Endodermal cell (in vitro differentiated cells): Measurements from ENCODE around the gene COPS4. TPM values are rescaled to one million over a fixed set of nuclear protein-coding genes. Genes with fewer than 3 reads are reported as not detected.
"Not testable (repeated sequence)": the region's sequence is repeated elsewhere in the genome, so short reads cannot be mapped to it uniquely, and the experiment has no call there.

Experiments
- DNase-seq: peaks from one replicate; pipeline ENCODE4 v3.0.0-alpha.2; 2017
- H3K27ac ChIP-seq: 2 replicates; pipeline ENCODE4 v1.5.1; 2013; ENCODE audit warnings: mild to moderate bottlenecking, low read depth, low read length, moderate library complexity
- H3K27me3 ChIP-seq: 2 replicates; pipeline ENCODE4 v1.6.1; 2013; ENCODE audit warnings: mild to moderate bottlenecking, low read length, moderate library complexity; ENCODE audit not compliant: insufficient read depth, control insufficient read depth, poor library complexity, severe bottlenecking
- H3K36me3 ChIP-seq: 2 replicates; pipeline ENCODE4 v1.7.0; 2013; ENCODE audit warnings: mild to moderate bottlenecking, low read length, moderate library complexity; ENCODE audit not compliant: control insufficient read depth, insufficient read depth
- H3K4me1 ChIP-seq: one replicate; pipeline ENCODE4 v1.7.0; 2013; ENCODE audit warnings: low read length; ENCODE audit not compliant: control insufficient read depth, insufficient read depth
- H3K4me3 ChIP-seq: 2 replicates; pipeline ENCODE4 v1.5.1; 2013; ENCODE audit warnings: mild to moderate bottlenecking, low read length, moderate library complexity
- H3K9ac ChIP-seq: 2 replicates; pipeline ENCODE4 v1.6.1; 2013; ENCODE audit warnings: mild to moderate bottlenecking, low read length, moderate library complexity; ENCODE audit not compliant: poor library complexity, severe bottlenecking; ENCODE audit errors: extremely low read depth
- H3K9me3 ChIP-seq: 2 replicates; pipeline ENCODE4 v1.6.1; 2013; ENCODE audit warnings: mild to moderate bottlenecking, low read length, moderate library complexity; ENCODE audit not compliant: control insufficient read depth
- H3K27ac Mint-ChIP-seq: 2 replicates; pipeline ENCODE4 v1.8.0; 2020; ENCODE audit warnings: mixed read lengths
- H3K27me3 Mint-ChIP-seq: 2 replicates; pipeline ENCODE4 v1.8.0; 2021; ENCODE audit warnings: mild to moderate bottlenecking, mixed read lengths; ENCODE audit not compliant: insufficient read depth
- H3K36me3 Mint-ChIP-seq: 2 replicates; pipeline ENCODE4 v1.8.0; 2020; ENCODE audit warnings: low read depth, mixed read lengths
- H3K4me1 Mint-ChIP-seq: 2 replicates; pipeline ENCODE4 v1.8.0; 2020; ENCODE audit warnings: mixed read lengths
- H3K4me3 Mint-ChIP-seq: 2 replicates; pipeline ENCODE4 v1.8.0; 2020; ENCODE audit warnings: mild to moderate bottlenecking, moderate library complexity, mixed read lengths
- H3K9me3 Mint-ChIP-seq: 2 replicates; pipeline ENCODE4 v1.8.0; 2020; ENCODE audit warnings: mild to moderate bottlenecking, mixed read lengths
- WGBS, 2 experiments: methylation state at CpG; one replicate each; pipeline versions ENCODE4 v1.1.5 to v1.1.7; 2013; ENCODE audit warnings: missing lambda C conversion rate in 2 of 2, mixed read lengths in 1 of 2; ENCODE audit not compliant: insufficient coverage in 1 of 2, insufficient read length in 1 of 2; 5-methylcytosine and 5-hydroxymethylcytosine counted together
- total RNA-seq, 2 donors: library from RNA; stranded (reverse); fragmentation: NEBNext Ultra II Directional in 1 of 2; extraction: Animal tissue kit (Norgen Biotek cat#: 25700) in 1 of 2; gene quantifications; 2 replicates in 1 of 2; 3 replicates in 1 of 2; pipeline ENCODE4 v1.2.1, GENCODE V29; 2021
- TF ChIP-seq, protein P1 (sequence below): fragments of 200-600 bp; sonication (generic); conservative IDR thresholded peaks from 2 replicates; pipeline ENCODE4 v1.5.0; 2021; ENCODE audit warnings: antibody characterized with exemption, mild to moderate bottlenecking

COPS4 gene
- total RNA-seq, 2 donors from 2014 or later: 34.8 to 39.4 TPM

DNA sequence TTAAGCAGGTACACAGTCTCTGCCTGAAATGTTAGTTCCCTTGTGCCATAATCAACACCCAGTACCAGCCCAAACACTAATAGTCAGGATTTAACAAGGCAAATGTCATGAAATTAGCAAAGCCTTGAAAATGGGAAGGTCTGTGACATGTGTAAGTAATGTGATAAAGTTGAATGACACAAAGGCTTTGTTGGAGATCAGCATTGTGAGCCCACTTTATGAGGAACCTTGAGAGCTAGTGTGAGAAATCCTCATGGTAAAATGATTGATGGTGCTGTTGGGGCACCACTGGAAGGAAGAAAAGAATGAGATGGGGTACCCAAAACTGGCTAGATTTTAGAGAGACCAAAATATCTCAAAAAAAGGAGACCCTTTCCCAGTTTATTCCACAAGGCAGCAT, 21.1 kb upstream of the COPS4 start:
- H3K36me3 Mint-ChIP-seq: no peaks in the 10 kb centered on the region
- H3K4me1 ChIP-seq: peaks cover 4% of the 10 kb centered on the region
- H3K4me3 ChIP-seq: peak overlapping the region; percentile 85
- no peaks in the 10 kb centered on the region for H3K36me3 ChIP-seq
- peaks cover 12% of the 10 kb centered on the region for H3K27me3 Mint-ChIP-seq
- H3K9me3 ChIP-seq: no peaks in the 10 kb centered on the region
- H3K9me3 Mint-ChIP-seq: no peaks in the 10 kb centered on the region
- H3K9ac ChIP-seq: peak overlapping the region; percentile 75
- H3K27ac ChIP-seq: no peak overlapping the region
- H3K4me1 Mint-ChIP-seq: peaks cover 29% of the 10 kb centered on the region
- no peaks in the 10 kb centered on the region for H3K27me3 ChIP-seq
- H3K27ac Mint-ChIP-seq: peak overlapping the region; percentile 19
- TF ChIP-seq, protein P1, sequence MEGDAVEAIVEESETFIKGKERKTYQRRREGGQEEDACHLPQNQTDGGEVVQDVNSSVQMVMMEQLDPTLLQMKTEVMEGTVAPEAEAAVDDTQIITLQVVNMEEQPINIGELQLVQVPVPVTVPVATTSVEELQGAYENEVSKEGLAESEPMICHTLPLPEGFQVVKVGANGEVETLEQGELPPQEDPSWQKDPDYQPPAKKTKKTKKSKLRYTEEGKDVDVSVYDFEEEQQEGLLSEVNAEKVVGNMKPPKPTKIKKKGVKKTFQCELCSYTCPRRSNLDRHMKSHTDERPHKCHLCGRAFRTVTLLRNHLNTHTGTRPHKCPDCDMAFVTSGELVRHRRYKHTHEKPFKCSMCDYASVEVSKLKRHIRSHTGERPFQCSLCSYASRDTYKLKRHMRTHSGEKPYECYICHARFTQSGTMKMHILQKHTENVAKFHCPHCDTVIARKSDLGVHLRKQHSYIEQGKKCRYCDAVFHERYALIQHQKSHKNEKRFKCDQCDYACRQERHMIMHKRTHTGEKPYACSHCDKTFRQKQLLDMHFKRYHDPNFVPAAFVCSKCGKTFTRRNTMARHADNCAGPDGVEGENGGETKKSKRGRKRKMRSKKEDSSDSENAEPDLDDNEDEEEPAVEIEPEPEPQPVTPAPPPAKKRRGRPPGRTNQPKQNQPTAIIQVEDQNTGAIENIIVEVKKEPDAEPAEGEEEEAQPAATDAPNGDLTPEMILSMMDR: no peak
- peak overlapping the region; percentile 87 for H3K4me3 Mint-ChIP-seq
- no peak for DNase-seq

GRCh38 chr4:83019794-83020494, 15.0 kb upstream of the COPS4 start:
- Histone ChIP-seq H3K27ac (no peak overlapping the region), H3K9me3 (peaks cover 14% of the 10 kb centered on the region), H3K4me1 (no peaks in the 10 kb centered on the region), H3K27me3 (no peaks in the 10 kb centered on the region), H3K9ac (no peak overlapping the region), H3K36me3 (no peaks in the 10 kb centered on the region), H3K4me3 (no peak overlapping the region)
- peaks cover 2% of the 10 kb centered on the region for H3K27me3 Mint-ChIP-seq
- H3K36me3 Mint-ChIP-seq: no peaks in the 10 kb centered on the region
- no peaks in the 10 kb centered on the region for H3K4me1 Mint-ChIP-seq
- 78 to 97% methylated on average over 1 of the region's 3 CpGs for WGBS, 2 experiments
- no peak overlapping the region for H3K27ac Mint-ChIP-seq
- no peak overlapping the region for H3K4me3 Mint-ChIP-seq
- H3K9me3 Mint-ChIP-seq: peaks cover 17% of the 10 kb centered on the region
- TF ChIP-seq, protein P1: no peak
- DNase-seq: no peak

GRCh38 chr4:83022724-83023450, 12.1 kb upstream of the COPS4 start:
- no peaks in the 10 kb centered on the region for H3K36me3 Mint-ChIP-seq
- no peak overlapping the region for H3K9ac ChIP-seq
- H3K4me1 Mint-ChIP-seq: no peaks in the 10 kb centered on the region
- peaks cover 15% of the 10 kb centered on the region for H3K27me3 Mint-ChIP-seq
- H3K9me3 Mint-ChIP-seq: peaks cover 30% of the 10 kb centered on the region
- no peak overlapping the region for H3K27ac Mint-ChIP-seq
- WGBS, 2 experiments: 88 to 93% methylated on average over 1 to 2 of the region's 2 CpGs
- no peak for DNase-seq
- TF ChIP-seq, protein P1: no peak
- no peak overlapping the region for H3K4me3 ChIP-seq
- no peak overlapping the region for H3K4me3 Mint-ChIP-seq
- H3K27ac ChIP-seq: no peak overlapping the region
- no peaks in the 10 kb centered on the region for H3K4me1 ChIP-seq
- H3K27me3 ChIP-seq: peaks cover 9% of the 10 kb centered on the region
- peaks cover 19% of the 10 kb centered on the region for H3K9me3 ChIP-seq
- H3K36me3 ChIP-seq: no peaks in the 10 kb centered on the region

DNA sequence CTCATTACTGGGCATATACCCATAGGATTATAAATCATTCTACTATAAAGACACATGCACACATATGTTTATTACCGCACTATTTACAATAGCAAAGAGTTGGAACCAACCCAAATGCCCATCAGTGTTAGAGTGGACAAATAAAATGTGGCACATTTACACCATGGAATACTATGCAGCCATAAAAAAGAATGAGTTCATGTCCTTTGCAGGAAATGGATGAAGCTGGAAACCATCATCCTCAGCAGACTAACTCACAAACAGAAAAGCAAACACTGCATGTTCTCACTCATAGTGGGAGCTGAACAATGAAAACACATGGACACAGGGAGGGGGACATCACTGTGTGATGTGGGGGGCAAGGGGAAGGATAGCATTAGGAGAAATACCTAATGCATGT, 11.4 kb upstream of the COPS4 start:
- not testable (repeated sequence) for DNase-seq, H3K27ac Mint-ChIP-seq, H3K4me3 Mint-ChIP-seq, H3K36me3 ChIP-seq, H3K36me3 Mint-ChIP-seq, H3K4me1 ChIP-seq, H3K4me3 ChIP-seq, H3K27ac ChIP-seq, H3K4me1 Mint-ChIP-seq, H3K9ac ChIP-seq
- peaks cover 30% of the 10 kb centered on the region for H3K9me3 Mint-ChIP-seq
- H3K9me3 ChIP-seq: peaks cover 19% of the 10 kb centered on the region
- 96% methylated on average over 1 of the region's 1 CpG; no CpG with 5 or more reads in 1 of the 2 experiments for WGBS, 2 experiments
- peaks cover 13% of the 10 kb centered on the region for H3K27me3 ChIP-seq
- peaks cover 22% of the 10 kb centered on the region for H3K27me3 Mint-ChIP-seq
